Keratinocyte (primary cell): ENCODE data around the gene NUP210. TPM values are rescaled to one million over a fixed set of nuclear protein-coding genes. Genes with fewer than 3 reads are reported as not detected.

Experiments
- DNase-seq: peaks from one replicate; pipeline ENCODE4 v3.0.0-alpha.2; 2011; ENCODE audit warnings: low read depth, missing footprints, low spot score
- FAIRE-seq: peaks from 2 replicates; lab custom pipeline; 2011; peaks lifted over from hg19 to GRCh38; lab: Jason Lieb, UNC
- H2AFZ ChIP-seq: 2 replicates; pipeline ENCODE4 v1.6.0; 2012; ENCODE audit warnings: low read length, control low read depth, inconsistent platforms; ENCODE audit not compliant: control insufficient read depth
- H3K27ac ChIP-seq: 2 replicates; pipeline ENCODE4 v1.5.1; 2011; ENCODE audit warnings: low read length; ENCODE audit not compliant: control insufficient read depth, insufficient read depth
- H3K27me3 ChIP-seq: 3 replicates; pipeline ENCODE4 v1.6.0; 2011; ENCODE audit warnings: low read length; ENCODE audit not compliant: control insufficient read depth, insufficient read depth; ENCODE audit errors: extremely low read depth
- H3K36me3 ChIP-seq, 2 experiments: 2 replicates in 1 of 2; 3 replicates in 1 of 2; pipeline ENCODE4 v1.5.1; 2011; ENCODE audit warnings: low read length in 2 of 2, mild to moderate bottlenecking in 1 of 2; ENCODE audit not compliant: control insufficient read depth in 2 of 2, insufficient read depth in 2 of 2; ENCODE audit errors: extremely low read depth in 1 of 2
- H3K4me1 ChIP-seq: 3 replicates; pipeline ENCODE4 v1.5.1; 2011; ENCODE audit warnings: low read length; ENCODE audit not compliant: control insufficient read depth, insufficient read depth; ENCODE audit errors: extremely low read depth
- H3K4me2 ChIP-seq: 3 replicates; pipeline ENCODE4 v1.6.0; 2011; ENCODE audit warnings: low read depth, low read length; ENCODE audit not compliant: control insufficient read depth, insufficient read depth; ENCODE audit errors: extremely low read depth
- H3K4me3 ChIP-seq, 3 experiments: fragments of 200-600 bp in 1 of 3; sonication (generic) in 1 of 3; 2 replicates in 2 of 3; 3 replicates in 1 of 3; pipeline ENCODE4 v1.5.1; 2011 to 2016; ENCODE audit warnings: low read length in 3 of 3, mild to moderate bottlenecking in 3 of 3, control low read depth in 2 of 3, inconsistent platforms in 1 of 3, low read depth in 1 of 3, mixed read lengths in 1 of 3, mixed run types in 1 of 3, moderate library complexity in 1 of 3; ENCODE audit not compliant: control insufficient read depth in 2 of 3, insufficient read depth in 2 of 3; ENCODE audit errors: extremely low read depth in 1 of 3
- H3K79me2 ChIP-seq: 2 replicates; pipeline ENCODE4 v1.6.0; 2012; ENCODE audit warnings: low read length; ENCODE audit not compliant: control insufficient read depth, insufficient read depth
- H3K9ac ChIP-seq: 3 replicates; pipeline ENCODE4 v1.6.0; 2011; ENCODE audit warnings: low read length; ENCODE audit not compliant: control insufficient read depth, insufficient read depth; ENCODE audit errors: extremely low read depth
- H3K9me1 ChIP-seq: 3 replicates; pipeline ENCODE4 v1.6.0; 2011; ENCODE audit warnings: low read length; ENCODE audit not compliant: control insufficient read depth, insufficient read depth; ENCODE audit errors: extremely low read depth
- H3K9me3 ChIP-seq: 2 replicates; pipeline ENCODE4 v1.5.1; 2012; ENCODE audit warnings: low read depth, low read length; ENCODE audit not compliant: control insufficient read depth
- H4K20me1 ChIP-seq: 3 replicates; pipeline ENCODE4 v1.6.0; 2011; ENCODE audit warnings: low read length; ENCODE audit not compliant: control insufficient read depth, insufficient read depth; ENCODE audit errors: extremely low read depth
- EZH2 ChIP-seq: IDR thresholded peaks from one replicate; pipeline ENCODE4 v1.6.1; 2012; ENCODE audit warnings: inconsistent platforms, mild to moderate bottlenecking, low read length, moderate library complexity
- dilution Hi-C: fragments of 300-500 bp; cut with MboI; formaldehyde crosslinking; loops from one replicate; pipeline ENCODE4 v1.7.0; 2020; ENCODE audit warnings: low sequenced_read_pairs; ENCODE audit not compliant: extremely low pct_ligation_motif_present
- polyA plus RNA-seq, 5 experiments: library from polyadenylated mRNA; depleted of rRNA in 3 of 5; stranded (reverse) in 3 of 5; stranded (forward) in 1 of 5; unstranded in 1 of 5; fragments of >200 nt; gene quantifications; 1 replicate in 1 of 5; 2 replicates in 3 of 5; 3 replicates in 1 of 5; pipeline versions ENCODE4 v1.2.1 to v1.2.3, GENCODE V29; 2011 to 2012; ENCODE audit warnings: missing spikeins in 2 of 5, low read depth in 1 of 5, low replicate concordance in 1 of 5
- TF ChIP-seq, protein P1 (sequence below), 3 experiments: IDR thresholded peaks in 1 of 3; conservative IDR thresholded peaks in 1 of 3; optimal IDR thresholded peaks in 1 of 3; 2 replicates in 2 of 3; 3 replicates in 1 of 3; pipeline versions ENCODE3 to v1.5.1; 2011; ENCODE audit warnings: low read length in 3 of 3, mild to moderate bottlenecking in 3 of 3, moderate library complexity in 2 of 3, control low read depth in 1 of 3, inconsistent platforms in 1 of 3; ENCODE audit not compliant: insufficient read depth in 2 of 3; ENCODE audit errors: extremely low read depth in 1 of 3

NUP210 gene
- polyA plus RNA-seq, 1 donor (not counting 4 experiments of a cell fraction or from before 2014, with no cell fraction given) = 0.01 TPM

DNA sequence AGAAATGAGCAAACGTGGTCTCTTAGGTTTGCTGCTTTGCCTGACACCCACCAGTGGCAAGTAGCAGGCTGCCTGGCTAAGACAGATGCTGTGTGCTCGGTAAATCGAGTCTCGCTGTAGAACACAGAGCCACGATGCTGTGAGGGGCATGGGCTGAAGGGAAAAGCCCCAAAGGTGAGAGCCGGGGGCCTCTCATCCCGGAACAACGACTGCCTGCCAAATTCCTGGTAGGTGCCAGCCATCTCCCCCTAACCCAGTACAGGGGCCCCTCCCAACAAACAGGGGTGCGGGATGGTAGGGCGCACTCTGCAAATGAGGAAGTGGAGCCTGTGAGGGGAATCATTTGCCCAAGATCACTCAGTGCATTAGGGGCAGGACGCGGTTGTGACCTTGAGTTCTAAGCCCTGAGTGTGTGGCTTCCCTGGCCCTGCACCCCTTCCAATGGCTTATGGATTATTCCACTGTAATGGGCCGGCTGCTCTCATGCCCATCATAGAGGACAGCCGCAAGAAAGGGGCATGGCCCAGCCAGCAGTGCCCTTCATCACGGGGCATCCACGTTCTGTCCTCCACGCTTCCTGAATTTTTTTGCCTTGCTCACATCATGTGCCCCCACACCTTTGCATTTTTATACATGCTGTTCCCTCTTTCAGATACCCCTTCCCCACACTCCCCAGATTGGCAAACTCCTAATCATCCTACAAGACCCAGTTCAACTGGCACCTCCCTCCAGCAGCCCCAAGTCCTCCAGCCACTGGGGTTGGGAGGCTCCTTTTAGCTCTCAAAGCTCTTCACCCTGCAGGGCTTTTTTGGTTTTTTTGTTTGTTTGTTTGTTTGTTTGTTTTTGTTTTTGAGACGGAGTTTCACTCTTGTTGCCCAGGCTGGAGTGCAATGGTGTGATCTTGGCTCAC is 125.4 kb downstream of the NUP210 start:
- Histone ChIP-seq H4K20me1 (no peaks in the 10 kb centered on the region), H3K36me3 (no peaks in the 10 kb centered on the region), H3K9me3 (no peaks in the 10 kb centered on the region), H3K27me3 (peaks cover 11% of the 10 kb centered on the region), H3K4me3 (no peak overlapping the region), H3K9ac (no peak overlapping the region), H3K4me1 (no peaks in the 10 kb centered on the region), H3K4me2 (no peak overlapping the region), H3K9me1 (no peaks in the 10 kb centered on the region), H2AFZ (no peak overlapping the region), H3K27ac (no peak overlapping the region), H3K79me2 (no peaks in the 10 kb centered on the region)
- FAIRE-seq (no peak), DNase-seq (no peak)
- dilution Hi-C loops = no loop called here
- TF ChIP-seq EZH2 = no peak
- TF ChIP-seq, protein P1, sequence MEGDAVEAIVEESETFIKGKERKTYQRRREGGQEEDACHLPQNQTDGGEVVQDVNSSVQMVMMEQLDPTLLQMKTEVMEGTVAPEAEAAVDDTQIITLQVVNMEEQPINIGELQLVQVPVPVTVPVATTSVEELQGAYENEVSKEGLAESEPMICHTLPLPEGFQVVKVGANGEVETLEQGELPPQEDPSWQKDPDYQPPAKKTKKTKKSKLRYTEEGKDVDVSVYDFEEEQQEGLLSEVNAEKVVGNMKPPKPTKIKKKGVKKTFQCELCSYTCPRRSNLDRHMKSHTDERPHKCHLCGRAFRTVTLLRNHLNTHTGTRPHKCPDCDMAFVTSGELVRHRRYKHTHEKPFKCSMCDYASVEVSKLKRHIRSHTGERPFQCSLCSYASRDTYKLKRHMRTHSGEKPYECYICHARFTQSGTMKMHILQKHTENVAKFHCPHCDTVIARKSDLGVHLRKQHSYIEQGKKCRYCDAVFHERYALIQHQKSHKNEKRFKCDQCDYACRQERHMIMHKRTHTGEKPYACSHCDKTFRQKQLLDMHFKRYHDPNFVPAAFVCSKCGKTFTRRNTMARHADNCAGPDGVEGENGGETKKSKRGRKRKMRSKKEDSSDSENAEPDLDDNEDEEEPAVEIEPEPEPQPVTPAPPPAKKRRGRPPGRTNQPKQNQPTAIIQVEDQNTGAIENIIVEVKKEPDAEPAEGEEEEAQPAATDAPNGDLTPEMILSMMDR (optimal IDR thresholded peaks at IDR 0.05 in 1 of 3, IDR thresholded peaks at IDR 0.05 in 1 of 3, conservative IDR thresholded peaks at IDR 0.05 in 1 of 3; ENCODE audit: extremely low read depth in 1 of 3, insufficient read depth in 2 of 3, low read length in 3 of 3) = no peak

DNA sequence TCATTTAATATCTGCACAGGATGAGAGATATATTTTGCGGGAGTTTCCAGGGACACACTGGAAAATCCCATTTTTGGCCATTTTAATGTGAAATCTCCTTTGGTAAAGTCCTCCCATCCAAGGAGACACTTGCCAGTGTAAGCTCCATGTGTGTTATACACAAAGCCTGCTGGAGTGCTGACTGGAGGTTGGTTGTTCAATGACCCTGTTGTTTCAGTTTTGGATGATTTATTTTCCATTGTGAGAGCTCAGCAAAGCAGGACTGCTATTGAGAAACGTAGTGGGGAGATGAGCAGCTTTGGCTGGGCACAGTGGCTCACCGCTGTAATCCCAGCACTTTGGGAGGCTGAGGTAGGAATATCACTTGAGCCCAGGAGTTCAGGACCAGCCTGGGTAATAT is 127.7 kb downstream of the NUP210 start:
- DNase-seq (no peak), FAIRE-seq (no peak)
- dilution Hi-C loops = no loop called here
- no peak overlapping the region for H3K9ac ChIP-seq
- no peaks in the 10 kb centered on the region for H3K36me3 ChIP-seq
- TF ChIP-seq EZH2 = no peak
- TF ChIP-seq, protein P1 (optimal IDR thresholded peaks at IDR 0.05 in 1 of 3, IDR thresholded peaks at IDR 0.05 in 1 of 3, conservative IDR thresholded peaks at IDR 0.05 in 1 of 3; ENCODE audit: extremely low read depth in 1 of 3, insufficient read depth in 2 of 3, low read length in 3 of 3) = no peak
- no peak overlapping the region for H2AFZ ChIP-seq
- H4K20me1 ChIP-seq = no peaks in the 10 kb centered on the region
- no peaks in the 10 kb centered on the region for H3K79me2 ChIP-seq
- H3K4me1 ChIP-seq = no peaks in the 10 kb centered on the region
- H3K4me2 ChIP-seq = no peak overlapping the region
- no peak overlapping the region for H3K4me3 ChIP-seq
- H3K9me3 ChIP-seq = no peaks in the 10 kb centered on the region
- H3K27me3 ChIP-seq = peaks cover 5% of the 10 kb centered on the region
- H3K9me1 ChIP-seq = no peaks in the 10 kb centered on the region
- H3K27ac ChIP-seq = no peak overlapping the region
